Glomerular visceral epithelial cell (primary cell): ENCODE data around the gene APOA4.
A peak's percentile ranks its signal among the peaks of the same experiment; 100 is the strongest.

Experiments used
- DNase-seq: peaks from one replicate; pipeline ENCODE4 v3.0.0-alpha.2; 2016; ENCODE audit errors: extremely low spot score

APOA4 gene

GRCh38 chr11:116823031-116823843, at the start of gene APOA4:
Gene APOA4, minus strand, starts transcription at chr11:116823304. Its CDS starts 113 bp downstream, at chr11:116823191.
- no peak for DNase-seq

GRCh38 chr11:116871248-116871647, 48.1 kb upstream of the APOA4 start:
- peak; percentile 63 for DNase-seq

GRCh38 chr11:116870054-116870453, 47.0 kb upstream of the APOA4 start:
- DNase-seq: no peak

- no peak for DNase-seq
Observed at GRCh38 chr11:116869610-116870009, 46.5 kb upstream of the APOA4 start.

- no peak for DNase-seq
Observed at GRCh38 chr11:116868066-116868465, 45.0 kb upstream of the APOA4 start.

GRCh38 chr11:116867619-116868018, 44.5 kb upstream of the APOA4 start:
- no peak for DNase-seq

GRCh38 chr11:116866804-116867455, 43.8 kb upstream of the APOA4 start:
- no peak for DNase-seq

- no peak for DNase-seq
Observed at GRCh38 chr11:116865696-116866095, 42.6 kb upstream of the APOA4 start.

GRCh38 chr11:116864531-116864930, 41.4 kb upstream of the APOA4 start:
- no peak for DNase-seq

GRCh38 chr11:116862951-116863350, 39.8 kb upstream of the APOA4 start:
- DNase-seq: no peak

- no peak for DNase-seq
Observed at GRCh38 chr11:116862185-116862584, 39.1 kb upstream of the APOA4 start.

GRCh38 chr11:116861539-116861938, 38.4 kb upstream of the APOA4 start:
- DNase-seq: peak; percentile 15

- no peak for DNase-seq
Observed at GRCh38 chr11:116860303-116860702, 37.2 kb upstream of the APOA4 start.

- DNase-seq: no peak
Observed at GRCh38 chr11:116859175-116859574, 36.1 kb upstream of the APOA4 start.

GRCh38 chr11:116857936-116858335, 34.8 kb upstream of the APOA4 start:
- no peak for DNase-seq

- no peak for DNase-seq
Observed at GRCh38 chr11:116857316-116857715, 34.2 kb upstream of the APOA4 start.

GRCh38 chr11:116856423-116856822, 33.3 kb upstream of the APOA4 start:
- DNase-seq: no peak

- DNase-seq: no peak
Observed at GRCh38 chr11:116855413-116855812, 32.3 kb upstream of the APOA4 start.

- DNase-seq: peak; percentile 81
Observed at GRCh38 chr11:116853461-116854073, 30.5 kb upstream of the APOA4 start.

GRCh38 chr11:116852261-116853031, 29.3 kb upstream of the APOA4 start:
- no peak for DNase-seq

- DNase-seq: no peak
Observed at GRCh38 chr11:116851626-116852025, 28.5 kb upstream of the APOA4 start.

- DNase-seq: no peak
Observed at GRCh38 chr11:116849486-116849885, 26.4 kb upstream of the APOA4 start.
